Endothelial cell (in vitro differentiated cells): ENCODE measurements around the gene H1-8. TPM values are rescaled to one million over a fixed set of nuclear protein-coding genes. Genes with fewer than 3 reads are reported as not detected.

ENCODE experiments used
- DNase-seq: peaks from one replicate; pipeline ENCODE4 v3.0.0; 2021; ENCODE audit warnings: low spot score
- H3K27ac Mint-ChIP-seq: one replicate; pipeline ENCODE4 v1.8.0; 2021; ENCODE audit warnings: mixed read lengths, inconsistent platforms; ENCODE audit not compliant: unreplicated experiment
- H3K27me3 Mint-ChIP-seq: one replicate; pipeline ENCODE4 v1.8.0; 2021; ENCODE audit warnings: mild to moderate bottlenecking, moderate library complexity, mixed read lengths, inconsistent platforms; ENCODE audit not compliant: unreplicated experiment
- H3K36me3 Mint-ChIP-seq: one replicate; pipeline ENCODE4 v1.8.0; 2021; ENCODE audit warnings: mild to moderate bottlenecking, low read depth, mixed read lengths, inconsistent platforms; ENCODE audit not compliant: unreplicated experiment
- H3K4me1 Mint-ChIP-seq: one replicate; pipeline ENCODE4 v1.8.0; 2021; ENCODE audit warnings: mild to moderate bottlenecking, mixed read lengths, inconsistent platforms; ENCODE audit not compliant: unreplicated experiment
- H3K4me3 Mint-ChIP-seq: one replicate; pipeline ENCODE4 v1.8.0; 2021; ENCODE audit warnings: mild to moderate bottlenecking, mixed read lengths, inconsistent platforms; ENCODE audit not compliant: unreplicated experiment
- H3K9me3 Mint-ChIP-seq: one replicate; pipeline ENCODE4 v1.8.0; 2021; ENCODE audit warnings: mixed read lengths, inconsistent platforms; ENCODE audit not compliant: unreplicated experiment
- CTCF ChIP-seq: fragments of 200-600 bp; sonication (generic); IDR thresholded peaks from one replicate; pipeline ENCODE4 v1.5.0; 2021; ENCODE audit warnings: antibody characterized with exemption; ENCODE audit not compliant: unreplicated experiment
- total RNA-seq: library from RNA; stranded (reverse); fragmentation: NEBNext Ultra II Directional; extraction: Animal tissue kit (Norgen Biotek cat#: 25700); gene quantifications from one replicate; pipeline ENCODE4 v1.2.1, GENCODE V29; 2021; ENCODE audit not compliant: unreplicated experiment

The H1-8 gene
- total RNA-seq, 1 donor from 2014 or later = 2.7 TPM

DNA sequence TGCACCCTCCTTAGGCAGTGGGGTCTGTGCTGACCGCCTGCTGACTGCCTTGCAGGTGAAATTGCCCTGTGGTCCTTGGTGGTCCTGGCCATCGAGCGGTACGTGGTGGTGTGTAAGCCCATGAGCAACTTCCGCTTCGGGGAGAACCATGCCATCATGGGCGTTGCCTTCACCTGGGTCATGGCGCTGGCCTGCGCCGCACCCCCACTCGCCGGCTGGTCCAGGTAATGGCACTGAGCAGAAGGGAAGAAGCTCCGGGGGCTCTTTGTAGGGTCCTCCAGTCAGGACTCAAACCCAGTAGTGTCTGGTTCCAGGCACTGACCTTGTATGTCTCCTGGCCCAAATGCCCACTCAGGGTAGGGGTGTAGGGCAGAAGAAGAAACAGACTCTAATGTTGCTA is 12.2 kb upstream of the H1-8 start:
- H3K27me3 Mint-ChIP-seq = peaks cover 19% of the 10 kb centered on the region
- peak overlapping the region; percentile 64 for H3K27ac Mint-ChIP-seq
- H3K9me3 Mint-ChIP-seq = no peaks in the 10 kb centered on the region
- TF ChIP-seq CTCF = no peak
- H3K36me3 Mint-ChIP-seq = peaks cover 6% of the 10 kb centered on the region
- DNase-seq = no peak
- peaks cover 53% of the 10 kb centered on the region for H3K4me1 Mint-ChIP-seq
- H3K4me3 Mint-ChIP-seq = no peak overlapping the region

- no peak for TF ChIP-seq CTCF
- Mint-ChIP-seq H3K36me3 (peaks cover 6% of the 10 kb centered on the region), H3K4me1 (peaks cover 48% of the 10 kb centered on the region), H3K4me3 (no peak overlapping the region), H3K27ac (peak overlapping the region; percentile 54), H3K27me3 (peaks cover 15% of the 10 kb centered on the region), H3K9me3 (no peaks in the 10 kb centered on the region)
- no peak for DNase-seq
These were observed 11.3 kb upstream of the H1-8 start for GRCh38 chr3:129531699-129532098.

DNA sequence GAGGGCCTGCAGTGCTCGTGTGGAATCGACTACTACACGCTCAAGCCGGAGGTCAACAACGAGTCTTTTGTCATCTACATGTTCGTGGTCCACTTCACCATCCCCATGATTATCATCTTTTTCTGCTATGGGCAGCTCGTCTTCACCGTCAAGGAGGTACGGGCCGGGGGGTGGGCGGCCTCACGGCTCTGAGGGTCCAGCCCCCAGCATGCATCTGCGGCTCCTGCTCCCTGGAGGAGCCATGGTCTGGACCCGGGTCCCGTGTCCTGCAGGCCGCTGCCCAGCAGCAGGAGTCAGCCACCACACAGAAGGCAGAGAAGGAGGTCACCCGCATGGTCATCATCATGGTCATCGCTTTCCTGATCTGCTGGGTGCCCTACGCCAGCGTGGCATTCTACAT is 10.7 kb upstream of the H1-8 start:
- Mint-ChIP-seq H3K4me3 (no peak overlapping the region), H3K4me1 (peaks cover 43% of the 10 kb centered on the region), H3K27me3 (peaks cover 15% of the 10 kb centered on the region), H3K9me3 (no peaks in the 10 kb centered on the region), H3K36me3 (peaks cover 6% of the 10 kb centered on the region), H3K27ac (no peak overlapping the region)
- no peak for TF ChIP-seq CTCF
- DNase-seq = no peak

GRCh38 chr3:129533406-129533805 is 9.6 kb upstream of the H1-8 start:
- H3K36me3 Mint-ChIP-seq = peaks cover 6% of the 10 kb centered on the region
- H3K9me3 Mint-ChIP-seq = no peaks in the 10 kb centered on the region
- H3K27me3 Mint-ChIP-seq = peaks cover 11% of the 10 kb centered on the region
- no peak overlapping the region for H3K27ac Mint-ChIP-seq
- H3K4me1 Mint-ChIP-seq = peaks cover 34% of the 10 kb centered on the region
- H3K4me3 Mint-ChIP-seq = no peak overlapping the region
- DNase-seq = no peak
- no peak for TF ChIP-seq CTCF

GRCh38 chr3:129534428-129535027 is 8.4 kb upstream of the H1-8 start:
- TF ChIP-seq CTCF = no peak
- peaks cover 27% of the 10 kb centered on the region for H3K4me1 Mint-ChIP-seq
- no peak for DNase-seq
- H3K27me3 Mint-ChIP-seq = peaks cover 11% of the 10 kb centered on the region
- H3K27ac Mint-ChIP-seq = no peak overlapping the region
- peaks cover 6% of the 10 kb centered on the region for H3K36me3 Mint-ChIP-seq
- no peak overlapping the region for H3K4me3 Mint-ChIP-seq
- no peaks in the 10 kb centered on the region for H3K9me3 Mint-ChIP-seq
